Epithelial cell of proximal tubule (primary cell): Measurements from ENCODE around the gene DOCK1. TPM values are rescaled to one million over a fixed set of nuclear protein-coding genes. Genes with fewer than 3 reads are reported as not detected.

Source experiments
- DNase-seq: peaks from one replicate; pipeline ENCODE4 v3.0.0-alpha.2; 2011; ENCODE audit warnings: low read depth
- H3K4me3 ChIP-seq: 2 replicates; pipeline ENCODE4 v1.5.1; 2011; ENCODE audit warnings: low read depth, mild to moderate bottlenecking, low read length
- CTCF ChIP-seq: conservative IDR thresholded peaks from 2 replicates; pipeline ENCODE4 v1.5.1; 2012; ENCODE audit warnings: low read depth, mild to moderate bottlenecking, low read length
- total RNA-seq: library from RNA; depleted of rRNA; stranded (reverse); fragments of >200 nt; gene quantifications from 2 replicates; pipeline ENCODE4 v1.2.3, GENCODE V29; 2015

DOCK1 gene
- total RNA-seq, 1 donor from 2014 or later = 31.9 TPM

- no peak for TF ChIP-seq CTCF
Observed at GRCh38 chr10:127194111-127194510, 288.9 kb downstream of the DOCK1 start.

GRCh38 chr10:127194599-127194998 is 289.4 kb downstream of the DOCK1 start:
- H3K4me3 ChIP-seq = no peak overlapping the region
- TF ChIP-seq CTCF = no peak
- no peak for DNase-seq

More at GRCh38 chr10:127194111-127194510, 288.9 kb downstream of the DOCK1 start:
- H3K4me3 ChIP-seq = no peak overlapping the region
- no peak for DNase-seq

- TF ChIP-seq CTCF = no peak
- peak overlapping the region; percentile 59 for H3K4me3 ChIP-seq
- DNase-seq = no peak
Observed at GRCh38 chr10:127195041-127195506, 289.8 kb downstream of the DOCK1 start.

- H3K4me3 ChIP-seq = peak overlapping the region; percentile 59
- no peak for DNase-seq
- TF ChIP-seq CTCF = no peak
Observed at GRCh38 chr10:127195571-127196281, 290.5 kb downstream of the DOCK1 start.

- no peak for TF ChIP-seq CTCF
- H3K4me3 ChIP-seq = peak within 1 kb of the TSS; percentile 59
- no peak for DNase-seq
Observed at GRCh38 chr10:127196282-127197153, 291.3 kb downstream of the DOCK1 start, which contains the start of gene INSYN2A. Gene INSYN2A (minus strand): TSS chr10:127196591. CDS start chr10:127176395, 20,196 bp downstream.

GRCh38 chr10:127197154-127197432 is 291.9 kb downstream of the DOCK1 start:
- no peak for TF ChIP-seq CTCF
- H3K4me3 ChIP-seq = peak overlapping the region; percentile 31
- no peak for DNase-seq
